HG02938 (cell line): ENCODE results near the gene ZDHHC24.
A peak's percentile ranks its signal among the peaks of the same experiment; 100 is the strongest.
"Not testable (repeated sequence)": the region's sequence is repeated elsewhere in the genome, so short reads cannot be mapped to it uniquely, and the experiment has no call there.

Experiments
- ATAC-seq: cut with Tn5 transposase; IDR thresholded peaks from one replicate; pipeline ENCODE4 v1.9.1; 2021; ENCODE audit warnings: mild to moderate bottlenecking, moderate library complexity; ENCODE audit not compliant: unreplicated experiment

Gene ZDHHC24

GRCh38 chr11:66546368-66546965 is 619 bp upstream of the ZDHHC24 start, which contains the start of gene ACTN3:
ACTN3 (plus strand) TSS chr11:66546903; CDS start chr11:66546938, 35 bp downstream.
- ATAC-seq: peak; percentile 9

- not testable (repeated sequence) for ATAC-seq
These were observed 896 bp downstream of the ZDHHC24 start for GRCh38 chr11:66544952-66545351.

- no peak for ATAC-seq
These were observed 2.4 kb downstream of the ZDHHC24 start for GRCh38 chr11:66543263-66544107.

- no peak for ATAC-seq
These were observed 3.5 kb downstream of the ZDHHC24 start for GRCh38 chr11:66542362-66542761.

- ATAC-seq: no peak
These were observed 4.0 kb downstream of the ZDHHC24 start for GRCh38 chr11:66541892-66542291.

GRCh38 chr11:66540598-66540997 is 5.2 kb downstream of the ZDHHC24 start:
- not testable (repeated sequence) for ATAC-seq

GRCh38 chr11:66539870-66540213 is 6.0 kb downstream of the ZDHHC24 start:
- no peak for ATAC-seq

- no peak for ATAC-seq
These were observed 6.5 kb downstream of the ZDHHC24 start for GRCh38 chr11:66539170-66539869.

- ATAC-seq: no peak
These were observed 13.1 kb downstream of the ZDHHC24 start for GRCh38 chr11:66532784-66533183.

GRCh38 chr11:66531841-66532240 is 14.0 kb downstream of the ZDHHC24 start:
- no peak for ATAC-seq

- no peak for ATAC-seq
These were observed 14.7 kb downstream of the ZDHHC24 start for GRCh38 chr11:66530927-66531709.

- no peak for ATAC-seq
These were observed 16.2 kb downstream of the ZDHHC24 start for GRCh38 chr11:66529655-66530054.

GRCh38 chr11:66529069-66529468 is 16.8 kb downstream of the ZDHHC24 start:
- ATAC-seq: no peak

GRCh38 chr11:66524304-66525040 is 21.4 kb downstream of the ZDHHC24 start:
- ATAC-seq: no peak

GRCh38 chr11:66523611-66524010 is 22.2 kb downstream of the ZDHHC24 start:
- no peak for ATAC-seq

- ATAC-seq: no peak
These were observed 34.9 kb downstream of the ZDHHC24 start for GRCh38 chr11:66510990-66511339.

- peak; percentile 78 for ATAC-seq
These were observed 35.4 kb downstream of the ZDHHC24 start, which contains the start of gene BBS1 for GRCh38 chr11:66510271-66510989. BBS1 (plus strand) TSS chr11:66510635; CDS start chr11:66510660, 25 bp downstream.

- no peak for ATAC-seq
These were observed 36.7 kb downstream of the ZDHHC24 start for GRCh38 chr11:66509131-66509561.

- no peak for ATAC-seq
These were observed 40.5 kb downstream of the ZDHHC24 start for GRCh38 chr11:66505276-66505816.
